ENCODE measurements around the gene KIAA1217. TPM values are rescaled to one million over a fixed set of nuclear protein-coding genes. Genes with fewer than 3 reads are reported as not detected.

KIAA1217 gene
- total and polyA plus RNA-seq, 2 of the 8 experiments (the other 6 are each of a cell fraction or from before 2014, with no cell fraction given) = 4.5 to 15.6 TPM

GRCh38 chr10:24554036-24554435 is 345.1 kb downstream of the KIAA1217 start:
- no peak overlapping the region for H3K23ac ChIP-seq (ENCODE audit: insufficient read length)
- no peak overlapping the region for H3K27ac ChIP-seq (ENCODE audit: low read depth, low read length)
- DNase-seq (ENCODE audit: low read depth in 1 of 2, low spot score in 2 of 2) = no peak
- no peak overlapping the region for H3K4ac ChIP-seq (replicated peaks; ENCODE audit: insufficient read length, low read depth, low read length)
- no peaks in the 10 kb centered on the region for H3K79me2 ChIP-seq (ENCODE audit: control insufficient read depth in 1 of 2, insufficient read depth in 2 of 2, low read length in 2 of 2)
- H3K4me1 ChIP-seq (replicated peaks in 1 of 4; ENCODE audit: control insufficient read depth in 3 of 4, insufficient read depth in 4 of 4, low read length in 3 of 4) = peaks cover 6 to 11% (median 7%) of the 10 kb centered on the region in 4 experiments; a peak in 6 of 7 replicates
- WGBS, 2 experiments (ENCODE audit: extremely low coverage in 1 of 2, insufficient coverage in 1 of 2, insufficient read length in 1 of 2, insufficient replicate concordance in 2 of 2, low coverage in 1 of 2, low lambda C conversion rate in 2 of 2, missing lambda C conversion rate in 1 of 2) = 85% methylated on average over 7 of the region's 7 CpGs; no CpG with 5 or more reads in 1 of the 2 experiments
- H3K9me3 ChIP-seq (ENCODE audit: insufficient read depth in 2 of 2, low read depth in 1 of 2, low read length in 1 of 2) = peaks cover 0 to 4% of the 10 kb centered on the region in 2 experiments; a peak in 1 of 4 replicates
- H3K4me3 ChIP-seq (ENCODE audit: extremely low read depth in 1 of 4, insufficient read depth in 2 of 4, low read depth in 3 of 4, low read length in 4 of 4) = no peak overlapping the region
- no peak overlapping the region for H2AK5ac ChIP-seq (ENCODE audit: low read depth, low read length)
- no peak overlapping the region for H2AFZ ChIP-seq (ENCODE audit: low read length)
- POLR2A ChIA-PET (ENCODE audit: partially characterized antibody) = no interaction called here
- H4K5ac ChIP-seq (ENCODE audit: insufficient read length, low read depth, low read length) = no peak overlapping the region
- H3K56ac ChIP-seq (replicated peaks; ENCODE audit: insufficient read length, low read depth, low read length) = no peak overlapping the region
- no peak for FAIRE-seq
- CTCF ChIA-PET (ENCODE audit: partially characterized antibody) = interaction anchor here (1.3 kb wide), 1 partner anchor 14 kb away, joined by 5 read pairs; no protein-coding TSS in a partner anchor
- H3K9ac ChIP-seq (replicated peaks in 1 of 4; ENCODE audit: extremely low read depth in 1 of 4, low read depth in 3 of 4, low read length in 3 of 4) = no peak overlapping the region
- H2BK120ac ChIP-seq (replicated peaks; ENCODE audit: low read depth, low read length) = no peak overlapping the region
- no peak overlapping the region for H3K4me2 ChIP-seq (ENCODE audit: insufficient read depth in 1 of 2, low read depth in 2 of 2, low read length in 2 of 2)
- H3K27me3 ChIP-seq (replicated peaks in 1 of 4; ENCODE audit: control insufficient read depth in 3 of 4, extremely low read depth in 1 of 4, insufficient read depth in 3 of 4, low read length in 3 of 4) = no peaks in the 10 kb centered on the region
- no peak overlapping the region for H2BK5ac ChIP-seq (ENCODE audit: low read depth, low read length)
- H3K23me2 ChIP-seq (ENCODE audit: low read depth, low read length) = 0 out of 2 replicates have a peak, but pooled peaks cover 2% of the 10 kb centered on the region
- H4K20me1 ChIP-seq (replicated peaks in 1 of 2; ENCODE audit: control insufficient read depth in 1 of 2, insufficient read depth in 2 of 2, low read length in 2 of 2) = no peaks in the 10 kb centered on the region
- no peak overlapping the region for H4K8ac ChIP-seq (ENCODE audit: extremely low read depth, insufficient read depth, low read length)
- H3K36me3 ChIP-seq (ENCODE audit: control insufficient read depth in 2 of 4, insufficient read depth in 4 of 4, low read length in 3 of 4) = no peaks in the 10 kb centered on the region
- no peak overlapping the region for H2BK20ac ChIP-seq (ENCODE audit: low read length)
- no peak overlapping the region for H3K14ac ChIP-seq (ENCODE audit: insufficient read length)
- H3K18ac ChIP-seq (ENCODE audit: extremely low read depth, low read length) = no peak overlapping the region
- no peaks in the 10 kb centered on the region for H3K79me1 ChIP-seq (ENCODE audit: low read depth, low read length)
- H2BK12ac ChIP-seq (ENCODE audit: low read depth, low read length) = no peak overlapping the region
- no peak overlapping the region for H4K91ac ChIP-seq (replicated peaks; ENCODE audit: insufficient read length, low read length)
- no peak overlapping the region for H2BK15ac ChIP-seq (ENCODE audit: low read length)
- no peak for TF ChIP-seq SRF (IDR thresholded peaks at IDR 0.05; ENCODE audit: low read depth, low read length)
- no peak for TF ChIP-seq RBBP5 (IDR thresholded peaks at IDR 0.05; ENCODE audit: borderline replicate concordance, low read depth, low read length)
- no peak for TF ChIP-seq TBP (IDR thresholded peaks at IDR 0.05; ENCODE audit: low read depth, low read length)
- TF ChIP-seq ASH2L (IDR thresholded peaks at IDR 0.05; ENCODE audit: low read length) = no peak
- TF ChIP-seq SAP30 (IDR thresholded peaks at IDR 0.05; ENCODE audit: insufficient read depth, insufficient replicate concordance, low read length) = no peak

Measured in H1 (cell line).